ENCODE results near the gene TNIP2. TPM values are rescaled to one million over a fixed set of nuclear protein-coding genes. Genes with fewer than 3 reads are reported as not detected.

TNIP2 gene
- total and polyA plus RNA-seq, 2 of the 13 experiments (the other 11 are each of a cell fraction or from before 2014, with no cell fraction given), result 25.6 to 38.0 TPM

DNA sequence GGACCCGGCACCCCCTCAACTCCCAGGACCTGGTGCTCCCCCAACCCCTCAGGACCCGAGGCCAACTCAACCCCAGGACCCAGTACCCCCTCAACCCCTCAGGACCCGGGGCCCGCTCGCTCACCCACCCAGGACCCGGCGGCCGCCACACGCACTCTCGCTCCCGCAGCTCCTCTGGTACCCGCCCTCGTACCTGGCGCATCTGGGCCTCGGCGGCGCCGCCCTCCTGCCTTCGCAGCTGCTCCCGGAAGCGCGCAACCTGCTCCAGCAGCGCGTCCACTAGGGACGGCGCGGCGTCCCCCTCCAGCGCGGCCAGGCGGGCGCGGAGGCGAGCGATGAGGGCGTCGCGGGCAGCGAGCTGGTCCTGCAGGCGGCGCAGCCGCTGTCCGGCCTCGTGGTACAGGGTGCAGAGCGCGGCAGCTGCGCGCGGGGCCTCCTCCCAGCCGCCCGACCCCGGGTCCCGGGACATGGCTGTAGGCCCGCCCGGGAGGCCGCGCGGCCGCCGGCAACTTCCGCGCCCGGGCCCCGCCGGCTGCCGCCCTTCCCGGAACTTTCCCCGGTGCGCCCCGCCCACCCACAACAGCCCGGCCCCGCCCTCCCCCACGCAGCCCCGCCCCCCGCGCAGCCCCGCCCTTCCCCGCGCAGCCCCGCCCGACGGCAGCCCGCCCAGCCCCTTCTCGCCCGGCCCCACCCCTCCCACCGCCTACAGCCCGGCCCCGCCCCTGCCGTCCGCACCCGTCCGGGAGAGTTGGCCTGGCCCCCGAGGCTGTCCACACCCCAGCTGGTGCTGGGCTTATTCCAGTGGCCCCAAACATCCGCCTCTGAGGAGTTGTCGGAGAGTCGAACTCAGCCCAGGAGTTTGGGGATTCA is at the start of gene TNIP2 (continued):
- TF ChIP-seq ZFP1 (CRISPR knock-in tag; IDR thresholded peaks at IDR 0.05) (no peak), ARNT (IDR thresholded peaks at IDR 0.05) (no peak), SRSF1 (optimal IDR thresholded peaks at IDR 0.05; ENCODE audit: low read depth, low read length) (no peak), BRCA1 (CRISPR knock-in tag; IDR thresholded peaks at IDR 0.05) (no peak), SKI (IDR thresholded peaks at IDR 0.05; ENCODE audit: partially characterized antibody) (peak; percentile 73), HBP1 (CRISPR knock-in tag; IDR thresholded peaks at IDR 0.05; ENCODE audit: low read depth) (no peak), FOXM1 (CRISPR knock-in tag; IDR thresholded peaks at IDR 0.05) (no peak), ZNF720 (CRISPR knock-in tag; IDR thresholded peaks at IDR 0.05) (no peak), PHF21A (CRISPR knock-in tag; IDR thresholded peaks at IDR 0.05) (no peak; the same call in 1 of the 2 replicates), ZNF543 (CRISPR knock-in tag; IDR thresholded peaks at IDR 0.05) (0 out of 2 replicates have a peak, but pooled peaks have one; percentile 67), DMAP1 (CRISPR knock-in tag; IDR thresholded peaks at IDR 0.05) (0 out of 2 replicates have a peak, but pooled peaks have one; percentile 36), DNMT3B (CRISPR knock-in tag; conservative IDR thresholded peaks at IDR 0.05) (no peak), ZFP82 (CRISPR knock-in tag; IDR thresholded peaks at IDR 0.05; ENCODE audit: borderline replicate concordance) (no peak), NCOR1 (IDR thresholded peaks at IDR 0.05; ENCODE audit: borderline replicate concordance, low read length) (no peak), ZNF75D (CRISPR knock-in tag; IDR thresholded peaks at IDR 0.05; ENCODE audit: borderline replicate concordance) (no peak), ZNF589 (CRISPR knock-in tag; conservative IDR thresholded peaks at IDR 0.05) (0 out of 2 replicates have a peak, but pooled peaks have one; percentile 44), ZSCAN31 (CRISPR knock-in tag; IDR thresholded peaks at IDR 0.05; ENCODE audit: low read depth) (peak; percentile 61; the same call in 1 of the 2 replicates), ZNF672 (CRISPR knock-in tag; IDR thresholded peaks at IDR 0.05) (no peak; the same call in 1 of the 2 replicates), FOXK2 (IDR thresholded peaks at IDR 0.05) (no peak), ZBTB3 (CRISPR knock-in tag; IDR thresholded peaks at IDR 0.05; ENCODE audit: borderline replicate concordance, low read depth) (no peak), ZMAT5 (CRISPR knock-in tag; IDR thresholded peaks at IDR 0.05; ENCODE audit: borderline replicate concordance, low read depth) (no peak), NFKBIZ (CRISPR knock-in tag; IDR thresholded peaks at IDR 0.05) (no peak)
- TF ChIP-seq, protein P1, sequence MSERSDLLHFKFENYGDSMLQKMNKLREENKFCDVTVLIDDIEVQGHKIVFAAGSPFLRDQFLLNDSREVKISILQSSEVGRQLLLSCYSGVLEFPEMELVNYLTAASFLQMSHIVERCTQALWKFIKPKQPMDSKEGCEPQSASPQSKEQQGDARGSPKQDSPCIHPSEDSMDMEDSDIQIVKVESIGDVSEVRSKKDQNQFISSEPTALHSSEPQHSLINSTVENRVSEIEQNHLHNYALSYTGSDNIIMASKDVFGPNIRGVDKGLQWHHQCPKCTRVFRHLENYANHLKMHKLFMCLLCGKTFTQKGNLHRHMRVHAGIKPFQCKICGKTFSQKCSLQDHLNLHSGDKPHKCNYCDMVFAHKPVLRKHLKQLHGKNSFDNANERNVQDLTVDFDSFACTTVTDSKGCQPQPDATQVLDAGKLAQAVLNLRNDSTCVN (CRISPR knock-in tag; IDR thresholded peaks at IDR 0.05; ENCODE audit: borderline replicate concordance), result no peak
- TF ChIP-seq, protein P2, sequence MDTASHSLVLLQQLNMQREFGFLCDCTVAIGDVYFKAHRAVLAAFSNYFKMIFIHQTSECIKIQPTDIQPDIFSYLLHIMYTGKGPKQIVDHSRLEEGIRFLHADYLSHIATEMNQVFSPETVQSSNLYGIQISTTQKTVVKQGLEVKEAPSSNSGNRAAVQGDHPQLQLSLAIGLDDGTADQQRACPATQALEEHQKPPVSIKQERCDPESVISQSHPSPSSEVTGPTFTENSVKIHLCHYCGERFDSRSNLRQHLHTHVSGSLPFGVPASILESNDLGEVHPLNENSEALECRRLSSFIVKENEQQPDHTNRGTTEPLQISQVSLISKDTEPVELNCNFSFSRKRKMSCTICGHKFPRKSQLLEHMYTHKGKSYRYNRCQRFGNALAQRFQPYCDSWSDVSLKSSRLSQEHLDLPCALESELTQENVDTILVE (CRISPR knock-in tag; IDR thresholded peaks at IDR 0.05), result no peak
